HEK293 (cell line): ENCODE results near the gene SCIN.
"Not testable (repeated sequence)": the region's sequence is repeated elsewhere in the genome, so short reads cannot be mapped to it uniquely, and the experiment has no call there.

ENCODE experiments used
- CTCF ChIA-PET: fragments of 350-600 bp; formaldehyde crosslinking; extraction: SDS; loops from one replicate; lab custom pipeline; 2021; ENCODE audit warnings: antibody characterized with exemption; lab: Yijun Ruan, JAX
- POLR2A ChIA-PET: fragments of 300-600 bp; formaldehyde crosslinking; extraction: SDS; loops from one replicate; lab custom pipeline; 2020; ENCODE audit warnings: antibody characterized with exemption, inconsistent platforms; lab: Yijun Ruan, JAX
- H3K27ac ChIP-seq: fragments of 200-500 bp; sonication (Bioruptor generic); 2 replicates; pipeline ENCODE4 v1.5.1; 2014; ENCODE audit warnings: low read depth, low read length, control low read depth, inconsistent platforms; ENCODE audit errors: extremely low read depth
- H3K36me3 ChIP-seq, 2 experiments: fragments of 200-500 bp in 1 of 2; sonication (Bioruptor generic) in 1 of 2; 1 replicate in 1 of 2; 2 replicates in 1 of 2; pipeline ENCODE4 v1.5.1; 2014 to 2017; ENCODE audit warnings: inconsistent platforms in 2 of 2, low read length in 2 of 2; ENCODE audit not compliant: control insufficient read depth in 2 of 2, insufficient read depth in 1 of 2
- H3K4me1 ChIP-seq: fragments of 200-500 bp; sonication (Bioruptor generic); 2 replicates; pipeline ENCODE4 v1.5.1; 2014; ENCODE audit warnings: mild to moderate bottlenecking, low read length, inconsistent platforms; ENCODE audit not compliant: control insufficient read depth, insufficient read depth
- H3K4me3 ChIP-seq: 2 replicates; pipeline ENCODE4 v1.5.1; 2011; ENCODE audit warnings: low read depth, mild to moderate bottlenecking, control low read depth, low read length, moderate library complexity
- H3K9me3 ChIP-seq: fragments of 200-500 bp; sonication (Bioruptor generic); 2 replicates; pipeline ENCODE4 v1.5.1; 2014; ENCODE audit warnings: low read depth, low read length, inconsistent platforms; ENCODE audit not compliant: control insufficient read depth, insufficient read depth
- ZBTB20 ChIP-seq: fragments of 450-650 bp; formaldehyde crosslinking; IDR thresholded peaks from 2 replicates; pipeline ENCODE4 v1.5.1; 2016; ENCODE audit warnings: missing biosample characterization, missing genetic modification characterization
- ZFP3 ChIP-seq: fragments of 450-650 bp; formaldehyde crosslinking; IDR thresholded peaks from 2 replicates; pipeline ENCODE4 v1.5.1; 2016; ENCODE audit warnings: low read depth, missing biosample characterization, missing genetic modification characterization
- ZFP41 ChIP-seq: fragments of 450-650 bp; formaldehyde crosslinking; IDR thresholded peaks from 2 replicates; pipeline ENCODE4 v1.5.1; 2016; ENCODE audit warnings: missing biosample characterization, missing genetic modification characterization, borderline replicate concordance
- ZNF132 ChIP-seq: fragments of 450-650 bp; formaldehyde crosslinking; IDR thresholded peaks from 2 replicates; pipeline ENCODE4 v1.5.1; 2017; ENCODE audit warnings: missing biosample characterization, missing genetic modification characterization, borderline replicate concordance
- ZNF280D ChIP-seq: fragments of 450-650 bp; formaldehyde crosslinking; IDR thresholded peaks from 2 replicates; pipeline ENCODE4 v1.5.1; 2016; ENCODE audit warnings: missing biosample characterization, missing genetic modification characterization
- ZNF311 ChIP-seq: fragments of 450-650 bp; formaldehyde crosslinking; IDR thresholded peaks from 2 replicates; pipeline ENCODE4 v1.5.1; 2017; ENCODE audit warnings: missing biosample characterization, missing genetic modification characterization, borderline replicate concordance
- ZNF423 ChIP-seq: fragments of 450-650 bp; formaldehyde crosslinking; IDR thresholded peaks from 2 replicates; pipeline ENCODE4 v1.5.1; 2016; ENCODE audit warnings: missing biosample characterization, missing genetic modification characterization
- ZNF433 ChIP-seq: fragments of 450-650 bp; formaldehyde crosslinking; IDR thresholded peaks from 2 replicates; pipeline ENCODE4 v1.5.1; 2016; ENCODE audit warnings: missing biosample characterization, missing genetic modification characterization, low read depth
- ZNF48 ChIP-seq: fragments of 450-650 bp; formaldehyde crosslinking; IDR thresholded peaks from 2 replicates; pipeline ENCODE4 v1.5.1; 2016; ENCODE audit warnings: missing biosample characterization, missing genetic modification characterization
- ZNF501 ChIP-seq: fragments of 450-650 bp; formaldehyde crosslinking; IDR thresholded peaks from 2 replicates; pipeline ENCODE4 v1.5.1; 2016; ENCODE audit warnings: missing biosample characterization, missing genetic modification characterization
- ZNF514 ChIP-seq: fragments of 450-650 bp; formaldehyde crosslinking; IDR thresholded peaks from 2 replicates; pipeline ENCODE4 v1.5.1; 2016; ENCODE audit warnings: missing biosample characterization, missing genetic modification characterization
- ZNF692 ChIP-seq: fragments of 450-650 bp; formaldehyde crosslinking; IDR thresholded peaks from 2 replicates; pipeline ENCODE4 v1.5.1; 2016; ENCODE audit warnings: missing biosample characterization, missing genetic modification characterization
- ZNF701 ChIP-seq: fragments of 450-650 bp; formaldehyde crosslinking; IDR thresholded peaks from 2 replicates; pipeline ENCODE4 v1.5.1; 2016; ENCODE audit warnings: missing biosample characterization, missing genetic modification characterization
- TF ChIP-seq, protein P1 (sequence below): fragments of 450-650 bp; formaldehyde crosslinking; IDR thresholded peaks from 2 replicates; pipeline ENCODE4 v1.5.1; 2017; ENCODE audit warnings: missing biosample characterization, mild to moderate bottlenecking, missing genetic modification characterization, moderate library complexity

The SCIN gene

DNA sequence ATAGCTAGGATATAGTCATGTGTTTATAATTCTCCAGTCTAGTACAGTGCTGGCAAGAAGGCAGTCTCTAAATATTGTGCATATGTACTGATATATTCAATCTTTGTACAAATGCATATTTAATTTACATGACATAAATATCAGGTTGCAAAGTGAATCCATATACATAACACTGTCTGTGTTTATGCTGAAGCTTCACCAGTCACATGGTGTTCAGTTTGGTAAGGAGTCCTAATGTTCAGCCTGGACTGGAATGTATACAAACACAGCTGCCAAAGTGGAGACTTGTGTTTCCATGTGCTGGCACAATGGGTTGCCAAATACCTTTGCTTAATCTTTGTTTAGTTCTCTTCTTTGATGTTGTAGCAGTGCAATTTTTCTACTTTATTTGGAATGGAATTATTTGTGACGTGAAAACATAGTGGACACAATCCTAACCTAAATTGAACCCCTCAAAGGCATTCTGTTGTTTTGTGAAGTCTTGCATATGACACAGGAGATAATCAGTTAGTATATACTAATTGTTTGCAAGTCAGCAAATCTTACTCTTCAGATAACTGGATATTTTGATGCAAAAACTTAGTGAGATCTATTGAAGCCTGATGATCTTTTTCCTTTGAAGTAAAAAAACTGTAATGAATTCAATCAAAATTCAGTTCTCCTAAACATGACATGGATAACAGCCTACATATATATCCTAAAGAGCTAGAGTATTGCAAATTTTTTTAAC lies 99.6 kb downstream of the SCIN start (continued):
- TF ChIP-seq, protein P1, sequence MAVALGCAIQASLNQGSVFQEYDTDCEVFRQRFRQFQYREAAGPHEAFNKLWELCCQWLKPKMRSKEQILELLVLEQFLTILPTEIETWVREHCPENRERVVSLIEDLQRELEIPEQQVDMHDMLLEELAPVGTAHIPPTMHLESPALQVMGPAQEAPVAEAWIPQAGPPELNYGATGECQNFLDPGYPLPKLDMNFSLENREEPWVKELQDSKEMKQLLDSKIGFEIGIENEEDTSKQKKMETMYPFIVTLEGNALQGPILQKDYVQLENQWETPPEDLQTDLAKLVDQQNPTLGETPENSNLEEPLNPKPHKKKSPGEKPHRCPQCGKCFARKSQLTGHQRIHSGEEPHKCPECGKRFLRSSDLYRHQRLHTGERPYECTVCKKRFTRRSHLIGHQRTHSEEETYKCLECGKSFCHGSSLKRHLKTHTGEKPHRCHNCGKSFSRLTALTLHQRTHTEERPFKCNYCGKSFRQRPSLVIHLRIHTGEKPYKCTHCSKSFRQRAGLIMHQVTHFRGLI (tag by site-specific recombination) = no peak
- no peak for TF ChIP-seq ZBTB20 (tag by site-specific recombination)
- no peak for TF ChIP-seq ZNF501
- TF ChIP-seq ZNF701 = no peak
- TF ChIP-seq ZNF311 (tag by site-specific recombination) = no peak

DNA sequence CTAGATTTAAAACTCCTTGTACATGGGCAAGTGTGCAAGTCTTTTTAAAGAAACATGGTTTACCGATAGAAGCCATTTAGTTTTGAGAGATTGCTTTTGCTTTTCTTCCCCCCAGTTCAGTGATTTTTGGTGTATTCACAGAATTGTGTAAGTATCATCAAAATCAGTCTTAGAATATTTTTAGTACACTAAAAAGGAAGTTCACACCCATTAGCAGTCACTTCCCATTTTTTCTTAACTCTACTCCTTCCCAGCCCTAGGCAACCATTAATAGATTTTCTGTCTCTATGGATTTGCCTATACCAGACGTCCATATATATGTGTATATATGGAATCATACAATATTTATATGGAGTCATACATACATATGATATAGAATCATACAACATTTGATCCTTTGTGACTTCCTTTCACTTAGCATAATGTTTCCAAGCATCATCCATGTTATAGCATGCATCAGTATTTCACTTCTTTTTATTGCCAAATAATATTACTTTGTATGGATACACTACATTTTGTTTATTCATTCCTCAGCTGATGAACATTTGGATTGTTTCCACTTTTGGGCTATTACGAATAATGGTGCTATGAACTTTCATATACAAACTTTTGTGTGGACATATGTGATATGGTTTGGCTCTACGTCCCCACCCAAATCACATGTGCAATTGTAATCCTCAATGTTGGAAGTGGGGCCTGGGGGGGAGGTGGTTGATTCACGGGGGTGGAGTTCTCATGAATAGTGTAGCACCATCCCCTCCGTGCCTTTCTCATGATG lies 100.4 kb downstream of the SCIN start:
- no peaks in the 10 kb centered on the region for H3K9me3 ChIP-seq
- POLR2A ChIA-PET = no interaction called here
- CTCF ChIA-PET = no interaction called here
- no peak overlapping the region for H3K27ac ChIP-seq
- no peak for TF ChIP-seq ZNF423 (tag by site-specific recombination)
- no peak for TF ChIP-seq ZNF280D
- no peak for TF ChIP-seq ZNF311 (tag by site-specific recombination)
- TF ChIP-seq ZFP3 (tag by site-specific recombination) = no peak
- no peak for TF ChIP-seq ZBTB20 (tag by site-specific recombination)
- no peak for TF ChIP-seq ZNF514 (tag by site-specific recombination)
- TF ChIP-seq ZNF48 (tag by site-specific recombination) = no peak
- no peak for TF ChIP-seq ZNF433 (tag by site-specific recombination)
- no peak for TF ChIP-seq ZFP41 (tag by site-specific recombination)
- TF ChIP-seq ZNF692 (tag by site-specific recombination) = no peak
- no peak for TF ChIP-seq ZNF132
- H3K4me1 ChIP-seq = no peaks in the 10 kb centered on the region
- H3K36me3 ChIP-seq = no peaks in the 10 kb centered on the region
- no peak overlapping the region for H3K4me3 ChIP-seq

- H3K4me1 ChIP-seq, H3K36me3 ChIP-seq, POLR2A ChIA-PET, H3K9me3 ChIP-seq, H3K4me3 ChIP-seq, H3K27ac ChIP-seq: not testable (repeated sequence)
- CTCF ChIA-PET = interaction anchor here (0.7 to 2.7 kb wide), 2 partner anchors 13 to 606 kb away, joined by 3 to 11 read pairs; no protein-coding TSS in a partner anchor
Observed at GRCh38 chr7:12673436-12673835, 102.9 kb downstream of the SCIN start.
